Astrocyte (in vitro differentiated cells and primary cell): ENCODE results near the gene POU5F1. TPM values are rescaled to one million over a fixed set of nuclear protein-coding genes. Genes with fewer than 3 reads are reported as not detected.

Experiments used
- DNase-seq: peaks from one replicate; pipeline ENCODE4 v3.0.0-alpha.2; 2010; ENCODE audit warnings: low read depth
- FAIRE-seq: peaks from 2 replicates; lab custom pipeline; 2011; peaks lifted over from hg19 to GRCh38; lab: Jason Lieb, UNC
- H2AFZ ChIP-seq: 2 replicates; pipeline ENCODE4 v1.6.0; 2012; ENCODE audit warnings: low read depth, low read length, inconsistent platforms
- H3K27ac ChIP-seq: 2 replicates; pipeline ENCODE4 v1.5.1; 2011; ENCODE audit warnings: low read depth, low read length, inconsistent platforms
- H3K27me3 ChIP-seq: 2 replicates; pipeline ENCODE4 v1.6.0; 2011; ENCODE audit warnings: low read length, inconsistent platforms; ENCODE audit not compliant: insufficient read depth
- H3K36me3 ChIP-seq: 2 replicates; pipeline ENCODE4 v1.5.1; 2011; ENCODE audit warnings: low read length, inconsistent platforms; ENCODE audit not compliant: insufficient read depth
- H3K4me1 ChIP-seq: 2 replicates; pipeline ENCODE4 v1.5.1; 2011; ENCODE audit warnings: low read length, inconsistent platforms; ENCODE audit not compliant: insufficient read depth
- H3K4me2 ChIP-seq: 2 replicates; pipeline ENCODE4 v1.6.0; 2012; ENCODE audit warnings: low read length, inconsistent platforms
- H3K4me3 ChIP-seq: 2 replicates; pipeline ENCODE4 v1.5.1; 2011; ENCODE audit warnings: low read depth, mild to moderate bottlenecking, low read length, inconsistent platforms; ENCODE audit not compliant: insufficient read depth
- H3K79me2 ChIP-seq: 2 replicates; pipeline ENCODE4 v1.6.0; 2012; ENCODE audit warnings: mild to moderate bottlenecking, low read length, inconsistent platforms; ENCODE audit not compliant: insufficient read depth
- H3K9ac ChIP-seq: 2 replicates; pipeline ENCODE4 v1.6.0; 2012; ENCODE audit warnings: mild to moderate bottlenecking, low read length, inconsistent platforms
- H3K9me3 ChIP-seq: 2 replicates; pipeline ENCODE4 v1.5.1; 2012; ENCODE audit warnings: low read depth, mild to moderate bottlenecking, low read length, inconsistent platforms; ENCODE audit not compliant: insufficient read depth
- H4K20me1 ChIP-seq: 2 replicates; pipeline ENCODE4 v1.6.0; 2012; ENCODE audit warnings: low read length, inconsistent platforms; ENCODE audit not compliant: insufficient read depth
- H3K27ac Mint-ChIP-seq: one replicate; pipeline ENCODE4 v1.8.0; 2021; ENCODE audit warnings: mild to moderate bottlenecking, mixed read lengths; ENCODE audit not compliant: unreplicated experiment
- H3K27me3 Mint-ChIP-seq: one replicate; pipeline ENCODE4 v1.8.0; 2021; ENCODE audit warnings: low read depth, mixed read lengths; ENCODE audit not compliant: unreplicated experiment
- H3K36me3 Mint-ChIP-seq: one replicate; pipeline ENCODE4 v1.8.0; 2021; ENCODE audit warnings: low read depth, mixed read lengths; ENCODE audit not compliant: unreplicated experiment
- H3K4me1 Mint-ChIP-seq: one replicate; pipeline ENCODE4 v1.8.0; 2021; ENCODE audit warnings: low read depth, mixed read lengths; ENCODE audit not compliant: unreplicated experiment
- H3K4me3 Mint-ChIP-seq: one replicate; pipeline ENCODE4 v1.8.0; 2021; ENCODE audit warnings: mild to moderate bottlenecking, moderate library complexity, mixed read lengths; ENCODE audit not compliant: unreplicated experiment
- H3K9me3 Mint-ChIP-seq: one replicate; pipeline ENCODE4 v1.8.0; 2021; ENCODE audit warnings: mild to moderate bottlenecking, mixed read lengths; ENCODE audit not compliant: unreplicated experiment
- EZH2 ChIP-seq: IDR thresholded peaks from 2 replicates; pipeline ENCODE4 v1.6.1; 2012; ENCODE audit warnings: mild to moderate bottlenecking, low read length, inconsistent platforms; ENCODE audit not compliant: insufficient read depth
- total RNA-seq: library from RNA; stranded (reverse); gene quantifications from 2 replicates; pipeline ENCODE4 v1.2.1, GENCODE V29; 2021
- TF ChIP-seq, protein P1 (sequence below): IDR thresholded peaks from 2 replicates; pipeline ENCODE4 v1.5.1; 2011; ENCODE audit warnings: low read depth, mild to moderate bottlenecking, inconsistent platforms, low read length, moderate library complexity; ENCODE audit not compliant: insufficient read depth

Gene POU5F1
- total RNA-seq, 1 donor from 2014 or later = 5.4 TPM

- H4K20me1 ChIP-seq = no peaks in the 10 kb centered on the region
Observed at GRCh38 chr6:31130751-31131150, 39.7 kb downstream of the POU5F1 start.

GRCh38 chr6:31129130-31129529 lies 41.4 kb downstream of the POU5F1 start:
- Histone ChIP-seq H3K79me2 (no peaks in the 10 kb centered on the region), H3K36me3 (no peaks in the 10 kb centered on the region), H3K9ac (no peak overlapping the region), H3K27ac (no peak overlapping the region), H2AFZ (no peak overlapping the region), H4K20me1 (no peaks in the 10 kb centered on the region), H3K4me1 (peaks cover 7% of the 10 kb centered on the region), H3K9me3 (no peaks in the 10 kb centered on the region), H3K4me3 (no peak overlapping the region), H3K27me3 (no peaks in the 10 kb centered on the region), H3K4me2 (no peak overlapping the region)
- H3K4me1 Mint-ChIP-seq = peaks cover 20% of the 10 kb centered on the region
- FAIRE-seq = no peak
- H3K36me3 Mint-ChIP-seq = peaks cover 6% of the 10 kb centered on the region
- H3K9me3 Mint-ChIP-seq = no peaks in the 10 kb centered on the region
- no peaks in the 10 kb centered on the region for H3K27me3 Mint-ChIP-seq
- DNase-seq = no peak
- no peak overlapping the region for H3K4me3 Mint-ChIP-seq
- H3K27ac Mint-ChIP-seq = no peak overlapping the region
- TF ChIP-seq, protein P1, sequence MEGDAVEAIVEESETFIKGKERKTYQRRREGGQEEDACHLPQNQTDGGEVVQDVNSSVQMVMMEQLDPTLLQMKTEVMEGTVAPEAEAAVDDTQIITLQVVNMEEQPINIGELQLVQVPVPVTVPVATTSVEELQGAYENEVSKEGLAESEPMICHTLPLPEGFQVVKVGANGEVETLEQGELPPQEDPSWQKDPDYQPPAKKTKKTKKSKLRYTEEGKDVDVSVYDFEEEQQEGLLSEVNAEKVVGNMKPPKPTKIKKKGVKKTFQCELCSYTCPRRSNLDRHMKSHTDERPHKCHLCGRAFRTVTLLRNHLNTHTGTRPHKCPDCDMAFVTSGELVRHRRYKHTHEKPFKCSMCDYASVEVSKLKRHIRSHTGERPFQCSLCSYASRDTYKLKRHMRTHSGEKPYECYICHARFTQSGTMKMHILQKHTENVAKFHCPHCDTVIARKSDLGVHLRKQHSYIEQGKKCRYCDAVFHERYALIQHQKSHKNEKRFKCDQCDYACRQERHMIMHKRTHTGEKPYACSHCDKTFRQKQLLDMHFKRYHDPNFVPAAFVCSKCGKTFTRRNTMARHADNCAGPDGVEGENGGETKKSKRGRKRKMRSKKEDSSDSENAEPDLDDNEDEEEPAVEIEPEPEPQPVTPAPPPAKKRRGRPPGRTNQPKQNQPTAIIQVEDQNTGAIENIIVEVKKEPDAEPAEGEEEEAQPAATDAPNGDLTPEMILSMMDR = no peak
- TF ChIP-seq EZH2 = no peak

More at GRCh38 chr6:31130751-31131150, 39.7 kb downstream of the POU5F1 start:
- Histone ChIP-seq H2AFZ (no peak overlapping the region), H3K27ac (no peak overlapping the region), H3K27me3 (no peaks in the 10 kb centered on the region), H3K9me3 (no peaks in the 10 kb centered on the region), H3K9ac (no peak overlapping the region), H3K4me3 (no peak overlapping the region), H3K36me3 (no peaks in the 10 kb centered on the region), H3K4me1 (no peaks in the 10 kb centered on the region), H3K79me2 (no peaks in the 10 kb centered on the region), H3K4me2 (no peak overlapping the region)
- H3K27me3 Mint-ChIP-seq = no peaks in the 10 kb centered on the region
- peaks cover 6% of the 10 kb centered on the region for H3K4me1 Mint-ChIP-seq
- H3K27ac Mint-ChIP-seq = no peak overlapping the region
- no peak overlapping the region for H3K4me3 Mint-ChIP-seq
- peaks cover 6% of the 10 kb centered on the region for H3K36me3 Mint-ChIP-seq
- H3K9me3 Mint-ChIP-seq = no peaks in the 10 kb centered on the region
- TF ChIP-seq, protein P1 = no peak
- no peak for TF ChIP-seq EZH2
- no peak for DNase-seq
- no peak for FAIRE-seq

DNA sequence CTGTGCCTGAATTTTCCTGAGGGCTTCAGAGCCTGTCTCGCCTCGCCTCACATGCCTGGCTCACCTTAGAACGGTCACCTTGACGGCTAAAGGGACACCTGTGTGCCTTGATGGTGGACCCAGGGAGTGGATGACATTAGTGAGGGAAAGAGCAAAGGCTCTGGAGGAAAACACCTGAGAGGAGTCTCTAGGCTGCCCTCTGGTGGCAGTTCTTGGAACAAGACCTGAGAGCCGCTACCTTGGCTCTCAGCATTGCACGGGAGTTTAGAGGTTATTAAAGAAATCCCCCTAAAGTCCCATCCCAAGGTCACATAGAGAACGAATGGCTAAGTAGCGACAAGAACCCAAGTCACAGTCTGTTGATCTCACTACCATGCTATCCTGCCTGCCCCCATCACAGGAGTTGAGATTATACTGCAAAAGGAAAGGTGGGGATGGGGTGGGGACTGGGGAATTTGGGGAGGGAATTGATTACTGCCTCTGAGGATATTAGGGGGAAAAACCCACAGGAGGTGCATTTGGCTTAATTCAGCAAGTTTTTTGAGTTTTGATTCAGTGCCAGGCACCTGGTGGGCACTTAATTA lies 42.3 kb downstream of the POU5F1 start:
- DNase-seq (no peak), FAIRE-seq (no peak)
- Histone ChIP-seq H3K4me3 (no peak overlapping the region), H3K27ac (no peak overlapping the region), H3K27me3 (no peaks in the 10 kb centered on the region), H3K4me1 (peaks cover 7% of the 10 kb centered on the region), H3K4me2 (no peak overlapping the region), H4K20me1 (no peaks in the 10 kb centered on the region), H3K79me2 (no peaks in the 10 kb centered on the region), H3K36me3 (no peaks in the 10 kb centered on the region), H3K9me3 (no peaks in the 10 kb centered on the region), H3K9ac (no peak overlapping the region), H2AFZ (no peak overlapping the region)
- TF ChIP-seq, protein P1 = peak; percentile 84
- TF ChIP-seq EZH2 = no peak
- H3K9me3 Mint-ChIP-seq = no peaks in the 10 kb centered on the region
- H3K27ac Mint-ChIP-seq = no peak overlapping the region
- no peak overlapping the region for H3K4me3 Mint-ChIP-seq
- peaks cover 29% of the 10 kb centered on the region for H3K4me1 Mint-ChIP-seq
- peaks cover 11% of the 10 kb centered on the region for H3K36me3 Mint-ChIP-seq
- H3K27me3 Mint-ChIP-seq = no peaks in the 10 kb centered on the region
